ENCODE measurements around the gene PHF1. TPM values are rescaled to one million over a fixed set of nuclear protein-coding genes. Genes with fewer than 3 reads are reported as not detected.

Gene PHF1
- total and polyA plus RNA-seq, 2 of the 13 experiments (the other 11 are each of a cell fraction or from before 2014, with no cell fraction given), result 25.4 to 61.9 TPM

DNA sequence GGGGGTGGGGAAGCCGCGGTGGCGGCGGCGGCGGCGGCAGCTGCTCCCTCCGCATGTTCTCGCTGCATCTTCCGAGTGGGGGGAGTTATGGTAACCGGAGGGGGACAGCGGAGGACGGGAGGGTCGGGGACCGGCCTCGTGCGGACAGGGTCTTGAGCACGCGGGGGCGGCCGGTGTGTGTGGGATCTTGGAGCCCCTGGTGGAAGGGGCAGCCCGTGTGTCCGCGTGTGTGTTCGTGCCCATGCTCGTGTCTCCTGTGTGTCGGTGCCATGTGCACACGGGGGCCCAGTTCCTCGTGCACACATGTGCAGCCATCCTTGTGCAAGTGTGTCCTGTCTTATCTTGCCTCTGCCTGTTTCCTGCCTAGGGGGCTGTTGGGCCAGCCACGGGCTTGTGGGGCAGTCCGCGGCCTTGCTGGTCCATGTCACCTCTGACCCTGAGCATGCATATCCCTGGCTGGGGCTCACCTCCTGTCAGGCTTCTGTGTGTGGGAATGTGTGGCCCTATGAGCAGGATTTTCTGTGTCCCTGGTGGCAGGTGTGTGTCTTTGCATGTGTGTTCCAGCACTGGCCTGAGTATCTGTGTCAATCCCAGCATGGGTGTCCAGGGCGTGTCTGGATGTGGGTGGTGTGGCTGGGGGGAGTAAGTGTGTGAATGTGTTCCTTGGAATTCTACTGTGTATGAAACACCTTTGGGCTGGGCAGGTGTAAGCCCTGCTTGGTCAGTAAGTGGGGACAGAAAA lies 17.6 kb downstream of the PHF1 start (continued):
- TF ChIP-seq NFKB2 (CRISPR knock-in tag; IDR thresholded peaks at IDR 0.05; ENCODE audit: borderline replicate concordance), result peak; percentile 73; the same call in 1 of the 2 replicates
- peak; percentile 90 for TF ChIP-seq RNF2 (conservative IDR thresholded peaks at IDR 0.05; ENCODE audit: low read depth)
- 0 out of 2 replicates have a peak, but pooled peaks have one; percentile 70 for TF ChIP-seq ATAD3A (CRISPR knock-in tag; IDR thresholded peaks at IDR 0.05)
- TF ChIP-seq, protein P1, sequence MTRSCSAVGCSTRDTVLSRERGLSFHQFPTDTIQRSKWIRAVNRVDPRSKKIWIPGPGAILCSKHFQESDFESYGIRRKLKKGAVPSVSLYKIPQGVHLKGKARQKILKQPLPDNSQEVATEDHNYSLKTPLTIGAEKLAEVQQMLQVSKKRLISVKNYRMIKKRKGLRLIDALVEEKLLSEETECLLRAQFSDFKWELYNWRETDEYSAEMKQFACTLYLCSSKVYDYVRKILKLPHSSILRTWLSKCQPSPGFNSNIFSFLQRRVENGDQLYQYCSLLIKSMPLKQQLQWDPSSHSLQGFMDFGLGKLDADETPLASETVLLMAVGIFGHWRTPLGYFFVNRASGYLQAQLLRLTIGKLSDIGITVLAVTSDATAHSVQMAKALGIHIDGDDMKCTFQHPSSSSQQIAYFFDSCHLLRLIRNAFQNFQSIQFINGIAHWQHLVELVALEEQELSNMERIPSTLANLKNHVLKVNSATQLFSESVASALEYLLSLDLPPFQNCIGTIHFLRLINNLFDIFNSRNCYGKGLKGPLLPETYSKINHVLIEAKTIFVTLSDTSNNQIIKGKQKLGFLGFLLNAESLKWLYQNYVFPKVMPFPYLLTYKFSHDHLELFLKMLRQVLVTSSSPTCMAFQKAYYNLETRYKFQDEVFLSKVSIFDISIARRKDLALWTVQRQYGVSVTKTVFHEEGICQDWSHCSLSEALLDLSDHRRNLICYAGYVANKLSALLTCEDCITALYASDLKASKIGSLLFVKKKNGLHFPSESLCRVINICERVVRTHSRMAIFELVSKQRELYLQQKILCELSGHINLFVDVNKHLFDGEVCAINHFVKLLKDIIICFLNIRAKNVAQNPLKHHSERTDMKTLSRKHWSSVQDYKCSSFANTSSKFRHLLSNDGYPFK (CRISPR knock-in tag; IDR thresholded peaks at IDR 0.05; ENCODE audit: borderline replicate concordance), result peak; percentile 48; the same call in 1 of the 2 replicates
- 0 out of 2 replicates have a peak, but pooled peaks have one; percentile 30 for TF ChIP-seq CBFB (CRISPR knock-in tag; IDR thresholded peaks at IDR 0.05)
- no peak for TF ChIP-seq ZSCAN30 (CRISPR knock-in tag; IDR thresholded peaks at IDR 0.05)
- TF ChIP-seq, protein P2, sequence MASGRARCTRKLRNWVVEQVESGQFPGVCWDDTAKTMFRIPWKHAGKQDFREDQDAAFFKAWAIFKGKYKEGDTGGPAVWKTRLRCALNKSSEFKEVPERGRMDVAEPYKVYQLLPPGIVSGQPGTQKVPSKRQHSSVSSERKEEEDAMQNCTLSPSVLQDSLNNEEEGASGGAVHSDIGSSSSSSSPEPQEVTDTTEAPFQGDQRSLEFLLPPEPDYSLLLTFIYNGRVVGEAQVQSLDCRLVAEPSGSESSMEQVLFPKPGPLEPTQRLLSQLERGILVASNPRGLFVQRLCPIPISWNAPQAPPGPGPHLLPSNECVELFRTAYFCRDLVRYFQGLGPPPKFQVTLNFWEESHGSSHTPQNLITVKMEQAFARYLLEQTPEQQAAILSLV (CRISPR knock-in tag; IDR thresholded peaks at IDR 0.05; ENCODE audit: borderline replicate concordance), result peak; percentile 71; the same call in 1 of the 2 replicates
- TF ChIP-seq ZNF253 (CRISPR knock-in tag; IDR thresholded peaks at IDR 0.05; ENCODE audit: borderline replicate concordance), result peak; percentile 82; the same call in 1 of the 2 replicates
- TF ChIP-seq BCL6 (CRISPR knock-in tag; IDR thresholded peaks at IDR 0.05), result 0 out of 2 replicates have a peak, but pooled peaks have one; percentile 19
- TF ChIP-seq, protein P3, sequence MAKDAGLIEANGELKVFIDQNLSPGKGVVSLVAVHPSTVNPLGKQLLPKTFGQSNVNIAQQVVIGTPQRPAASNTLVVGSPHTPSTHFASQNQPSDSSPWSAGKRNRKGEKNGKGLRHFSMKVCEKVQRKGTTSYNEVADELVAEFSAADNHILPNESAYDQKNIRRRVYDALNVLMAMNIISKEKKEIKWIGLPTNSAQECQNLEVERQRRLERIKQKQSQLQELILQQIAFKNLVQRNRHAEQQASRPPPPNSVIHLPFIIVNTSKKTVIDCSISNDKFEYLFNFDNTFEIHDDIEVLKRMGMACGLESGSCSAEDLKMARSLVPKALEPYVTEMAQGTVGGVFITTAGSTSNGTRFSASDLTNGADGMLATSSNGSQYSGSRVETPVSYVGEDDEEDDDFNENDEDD (CRISPR knock-in tag; IDR thresholded peaks at IDR 0.05; ENCODE audit: borderline replicate concordance), result peak; percentile 63; the same call in 1 of the 2 replicates
- no peak for TF ChIP-seq HNRNPLL (IDR thresholded peaks at IDR 0.05; ENCODE audit: low read depth, low read length, poor library complexity, severe bottlenecking)
- TF ChIP-seq, protein P4, sequence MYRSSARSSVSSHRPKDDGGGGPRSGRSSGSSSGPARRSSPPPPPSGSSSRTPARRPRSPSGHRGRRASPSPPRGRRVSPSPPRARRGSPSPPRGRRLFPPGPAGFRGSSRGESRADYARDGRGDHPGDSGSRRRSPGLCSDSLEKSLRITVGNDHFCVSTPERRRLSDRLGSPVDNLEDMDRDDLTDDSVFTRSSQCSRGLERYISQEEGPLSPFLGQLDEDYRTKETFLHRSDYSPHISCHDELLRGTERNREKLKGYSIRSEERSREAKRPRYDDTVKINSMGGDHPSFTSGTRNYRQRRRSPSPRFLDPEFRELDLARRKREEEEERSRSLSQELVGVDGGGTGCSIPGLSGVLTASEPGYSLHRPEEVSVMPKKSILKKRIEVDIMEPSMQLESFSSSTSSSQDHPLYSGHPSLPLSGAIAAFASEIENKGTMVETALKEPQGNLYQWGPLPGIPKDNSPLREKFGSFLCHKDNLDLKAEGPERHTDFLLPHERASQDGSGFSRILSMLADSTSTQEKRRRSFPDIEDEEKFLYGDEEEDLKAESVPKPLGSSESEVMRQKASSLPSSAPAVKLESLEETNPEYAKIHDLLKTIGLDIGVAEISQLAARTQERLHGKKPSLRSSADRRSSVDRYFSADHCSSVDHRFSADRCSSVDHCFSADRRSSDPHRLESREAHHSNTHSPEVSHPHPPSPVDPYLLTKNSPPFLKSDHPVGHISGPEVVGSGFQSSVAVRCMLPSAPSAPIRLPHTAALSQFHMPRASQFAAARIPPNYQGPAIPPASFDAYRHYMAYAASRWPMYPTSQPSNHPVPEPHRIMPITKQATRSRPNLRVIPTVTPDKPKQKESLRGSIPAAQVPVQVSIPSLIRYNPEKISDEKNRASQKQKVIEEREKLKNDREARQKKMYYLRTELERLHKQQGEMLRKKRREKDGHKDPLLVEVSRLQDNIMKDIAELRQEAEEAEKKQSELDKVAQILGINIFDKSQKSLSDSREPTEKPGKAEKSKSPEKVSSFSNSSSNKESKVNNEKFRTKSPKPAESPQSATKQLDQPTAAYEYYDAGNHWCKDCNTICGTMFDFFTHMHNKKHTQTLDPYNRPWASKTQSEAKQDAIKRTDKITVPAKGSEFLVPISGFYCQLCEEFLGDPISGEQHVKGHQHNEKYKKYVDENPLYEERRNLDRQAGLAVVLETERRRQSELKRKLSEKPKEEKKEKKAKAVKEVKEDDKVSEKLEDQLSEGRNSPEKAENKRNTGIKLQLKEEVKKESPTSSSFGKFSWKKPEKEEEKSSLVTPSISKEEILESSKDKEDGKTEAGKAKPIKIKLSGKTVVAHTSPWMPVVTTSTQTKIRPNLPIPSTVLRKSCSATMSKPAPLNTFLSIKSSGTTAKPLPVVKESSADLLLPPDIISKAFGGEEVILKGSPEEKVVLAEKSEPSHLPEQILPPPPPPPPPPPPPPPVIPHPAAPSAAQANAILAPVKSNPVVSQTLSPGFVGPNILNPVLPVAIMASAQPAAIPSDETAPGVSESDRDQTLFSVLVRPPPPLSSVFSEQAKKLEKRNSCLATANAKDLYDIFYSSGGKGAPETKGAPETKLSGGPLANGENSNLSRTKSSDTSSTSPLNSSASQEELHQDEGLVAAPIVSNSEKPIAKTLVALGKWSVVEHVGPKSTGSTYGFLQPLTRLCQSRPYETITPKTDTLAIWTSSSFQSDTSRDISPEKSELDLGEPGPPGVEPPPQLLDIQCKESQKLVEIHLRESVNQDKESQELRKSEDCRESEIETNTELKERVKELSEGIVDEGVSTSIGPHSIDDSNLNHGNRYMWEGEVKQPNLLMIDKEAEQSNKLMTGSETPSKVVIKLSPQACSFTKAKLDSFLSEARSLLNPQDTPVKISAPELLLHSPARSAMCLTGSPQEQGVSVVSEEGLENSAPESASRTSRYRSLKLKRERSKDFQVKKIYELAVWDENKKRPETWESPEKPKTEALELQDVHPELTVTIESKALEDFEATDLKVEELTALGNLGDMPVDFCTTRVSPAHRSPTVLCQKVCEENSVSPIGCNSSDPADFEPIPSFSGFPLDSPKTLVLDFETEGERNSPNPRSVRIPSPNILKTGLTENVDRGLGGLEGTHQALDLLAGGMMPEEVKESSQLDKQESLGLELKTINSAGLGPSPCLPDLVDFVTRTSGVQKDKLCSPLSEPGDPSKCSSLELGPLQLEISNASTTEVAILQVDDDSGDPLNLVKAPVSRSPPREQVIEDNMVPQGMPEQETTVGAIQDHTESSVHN (CRISPR knock-in tag; IDR thresholded peaks at IDR 0.05), result no peak; the same call in 1 of the 2 replicates
- TF ChIP-seq PHF20 (CRISPR knock-in tag; IDR thresholded peaks at IDR 0.05), result 0 out of 2 replicates have a peak, but pooled peaks have one; percentile 8
- TF ChIP-seq HOXA5 (CRISPR knock-in tag; IDR thresholded peaks at IDR 0.05), result no peak
